Panc1 (cell line): Measurements from ENCODE around the gene FGA.

Source experiments
- TCF7L2 ChIP-seq: IDR thresholded peaks from 2 replicates; pipeline ENCODE4 v1.6.1; 2011; ENCODE audit warnings: mild to moderate bottlenecking, low read depth, low read length, inconsistent platforms
- TF ChIP-seq, protein P1 (sequence below): fragments of 450-650 bp; IDR thresholded peaks from 2 replicates; pipeline ENCODE4 v1.5.1; 2017; ENCODE audit warnings: mild to moderate bottlenecking

DNA sequence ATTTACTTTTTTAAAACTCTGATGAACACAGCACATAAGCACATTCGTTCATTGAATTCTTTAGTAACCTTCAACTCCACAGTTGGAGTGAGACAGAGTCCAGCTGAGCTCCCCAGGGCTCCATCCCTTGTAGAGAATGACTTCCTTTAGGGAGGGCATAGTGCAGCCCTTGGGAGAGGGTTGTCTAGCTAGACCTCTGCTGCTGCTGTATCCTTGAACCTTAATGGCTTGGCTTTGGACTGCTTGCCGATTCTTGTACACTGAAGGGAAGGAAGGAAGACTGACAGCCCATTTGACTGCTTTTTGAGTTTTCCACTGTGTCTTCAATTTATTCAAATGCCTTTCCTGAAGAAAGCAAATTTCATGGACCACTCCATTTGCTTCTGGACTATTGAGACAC lies 41.3 kb upstream of the FGA start:
- TF ChIP-seq, protein P1, sequence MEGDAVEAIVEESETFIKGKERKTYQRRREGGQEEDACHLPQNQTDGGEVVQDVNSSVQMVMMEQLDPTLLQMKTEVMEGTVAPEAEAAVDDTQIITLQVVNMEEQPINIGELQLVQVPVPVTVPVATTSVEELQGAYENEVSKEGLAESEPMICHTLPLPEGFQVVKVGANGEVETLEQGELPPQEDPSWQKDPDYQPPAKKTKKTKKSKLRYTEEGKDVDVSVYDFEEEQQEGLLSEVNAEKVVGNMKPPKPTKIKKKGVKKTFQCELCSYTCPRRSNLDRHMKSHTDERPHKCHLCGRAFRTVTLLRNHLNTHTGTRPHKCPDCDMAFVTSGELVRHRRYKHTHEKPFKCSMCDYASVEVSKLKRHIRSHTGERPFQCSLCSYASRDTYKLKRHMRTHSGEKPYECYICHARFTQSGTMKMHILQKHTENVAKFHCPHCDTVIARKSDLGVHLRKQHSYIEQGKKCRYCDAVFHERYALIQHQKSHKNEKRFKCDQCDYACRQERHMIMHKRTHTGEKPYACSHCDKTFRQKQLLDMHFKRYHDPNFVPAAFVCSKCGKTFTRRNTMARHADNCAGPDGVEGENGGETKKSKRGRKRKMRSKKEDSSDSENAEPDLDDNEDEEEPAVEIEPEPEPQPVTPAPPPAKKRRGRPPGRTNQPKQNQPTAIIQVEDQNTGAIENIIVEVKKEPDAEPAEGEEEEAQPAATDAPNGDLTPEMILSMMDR: no peak
- no peak for TF ChIP-seq TCF7L2
